GM19043 (cell line): ENCODE data around the gene CYP4F2.
"Not testable (repeated sequence)": the region's sequence is repeated elsewhere in the genome, so short reads cannot be mapped to it uniquely, and the experiment has no call there.

Experiments
- ATAC-seq: cut with Tn5 transposase; IDR thresholded peaks from one replicate; pipeline ENCODE4 v1.9.1; 2021; ENCODE audit warnings: low read depth; ENCODE audit not compliant: unreplicated experiment

CYP4F2 gene

DNA sequence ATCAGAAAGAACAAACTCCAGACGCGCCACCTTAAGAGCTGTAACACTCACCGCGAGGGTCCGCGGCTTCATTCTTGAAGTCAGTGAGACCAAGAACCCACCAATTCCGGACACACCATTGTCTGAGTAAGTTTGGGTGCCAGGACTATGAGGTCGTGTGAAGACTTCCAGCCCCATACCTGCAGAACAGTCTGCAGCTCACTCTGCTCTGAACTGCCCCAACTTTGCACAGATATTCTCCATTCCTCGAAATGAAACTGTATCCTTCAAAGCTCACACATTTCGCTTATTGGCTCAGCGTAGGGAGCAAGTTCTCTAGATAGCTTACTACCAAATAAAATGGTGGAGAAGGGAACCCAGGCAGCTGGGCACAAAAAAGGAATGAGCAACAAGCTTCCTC is 2.6 kb upstream of the CYP4F2 start:
- ATAC-seq, result no peak

DNA sequence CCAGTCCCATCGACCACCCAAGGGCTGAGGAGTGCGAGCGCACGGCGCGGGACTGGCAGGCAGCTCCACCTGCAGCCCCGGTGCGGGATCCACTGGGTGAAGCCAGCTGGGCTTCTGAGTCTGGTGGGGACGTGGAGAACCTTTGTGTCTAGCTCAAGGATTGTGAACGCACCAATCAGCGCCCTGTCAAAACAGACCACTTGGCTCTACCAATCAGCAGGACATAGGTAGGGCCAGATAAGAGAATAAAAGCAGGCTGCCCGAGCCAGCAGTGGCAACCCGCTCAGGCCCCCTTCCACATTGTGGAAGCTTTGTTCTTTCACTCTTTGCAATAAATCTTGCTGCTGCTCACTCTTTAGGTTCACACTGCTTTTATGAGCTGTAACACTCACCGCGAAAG is 2.2 kb upstream of the CYP4F2 start:
- not testable (repeated sequence) for ATAC-seq

DNA sequence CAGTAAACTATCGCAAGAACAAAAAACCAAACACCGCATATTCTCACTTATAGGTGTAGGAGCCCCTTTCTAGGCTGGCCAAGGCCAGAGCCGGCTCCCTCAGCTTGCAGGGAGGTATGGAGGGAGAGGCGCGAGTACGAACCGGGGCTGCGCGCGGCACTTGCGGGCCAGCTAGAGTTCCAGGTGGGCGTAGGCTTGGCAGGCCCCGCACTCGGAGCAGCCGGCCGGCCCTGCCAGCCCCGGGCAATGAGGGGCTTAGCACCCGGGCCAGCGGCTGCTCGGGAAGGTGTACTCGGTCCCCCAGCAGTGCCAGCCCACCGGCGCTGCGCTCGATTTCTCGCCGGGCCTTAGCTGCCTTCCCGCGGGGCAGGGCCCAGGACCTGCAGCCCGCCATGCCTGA is 1.7 kb upstream of the CYP4F2 start:
- ATAC-seq, result not testable (repeated sequence)

- no peak for ATAC-seq
Measured at GRCh38 chr19:15897026-15897737, 692 bp downstream of the CYP4F2 start.

- no peak for ATAC-seq
Measured at GRCh38 chr19:15895876-15896430, 1.9 kb downstream of the CYP4F2 start.

DNA sequence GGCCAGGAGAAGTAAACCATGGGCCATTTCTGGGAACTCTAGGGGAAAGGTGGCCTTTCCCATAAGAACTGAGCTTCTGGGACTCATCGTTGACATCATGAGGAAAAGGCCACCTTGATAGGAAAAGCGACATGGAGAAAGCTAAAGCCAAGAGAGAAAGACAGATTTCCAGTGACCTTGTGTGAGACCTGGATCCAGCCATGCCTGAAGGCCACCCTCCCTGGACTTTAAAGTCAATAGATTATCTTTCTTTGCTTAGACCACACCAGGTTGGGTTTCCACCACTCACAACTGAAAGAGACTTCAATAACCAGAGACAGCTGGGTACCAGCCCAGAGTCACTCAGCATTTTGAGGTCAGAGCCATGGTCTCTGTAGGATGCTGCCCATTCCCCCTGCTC is 3.5 kb downstream of the CYP4F2 start:
- no peak for ATAC-seq

DNA sequence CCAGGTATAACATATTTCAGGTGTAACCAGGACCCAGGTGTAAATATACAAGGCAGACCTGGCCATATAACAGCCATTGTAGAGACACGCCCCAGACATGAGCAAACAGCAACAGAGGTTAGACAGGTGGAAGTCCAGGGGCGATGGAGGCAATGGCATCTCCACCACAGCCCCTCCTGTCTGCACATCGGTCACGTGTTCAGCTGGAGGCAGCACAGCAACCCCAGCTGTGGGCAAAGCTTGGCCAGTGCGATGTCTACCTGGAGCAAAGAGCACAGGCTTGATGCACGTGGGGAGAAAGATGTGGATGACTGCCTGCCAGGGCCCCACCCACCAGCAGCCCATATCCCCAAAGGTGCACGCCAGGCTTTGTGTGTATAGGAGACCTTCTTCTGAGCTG is 4.4 kb downstream of the CYP4F2 start:
- no peak for ATAC-seq

DNA sequence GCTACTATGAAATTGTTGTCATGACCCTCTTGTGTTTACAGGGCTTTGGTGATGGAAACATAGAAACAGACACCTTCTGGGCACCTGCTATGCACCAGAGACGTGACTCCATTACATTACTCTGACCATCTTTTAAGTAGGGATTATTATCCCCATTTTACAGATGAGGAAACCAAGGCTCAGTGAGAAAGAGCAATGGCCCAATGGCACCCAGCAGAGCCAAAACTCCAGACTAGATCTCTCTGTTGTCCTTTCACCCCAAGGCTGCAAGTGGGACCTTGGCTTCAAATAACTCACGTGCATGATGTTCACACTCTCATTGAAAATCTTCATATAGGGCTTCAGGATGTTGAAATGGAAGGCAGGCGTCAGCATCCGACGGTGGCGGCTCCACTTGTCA is 5.9 kb downstream of the CYP4F2 start:
- no peak for ATAC-seq

GRCh38 chr19:15891434-15891833 is 6.4 kb downstream of the CYP4F2 start:
- no peak for ATAC-seq

DNA sequence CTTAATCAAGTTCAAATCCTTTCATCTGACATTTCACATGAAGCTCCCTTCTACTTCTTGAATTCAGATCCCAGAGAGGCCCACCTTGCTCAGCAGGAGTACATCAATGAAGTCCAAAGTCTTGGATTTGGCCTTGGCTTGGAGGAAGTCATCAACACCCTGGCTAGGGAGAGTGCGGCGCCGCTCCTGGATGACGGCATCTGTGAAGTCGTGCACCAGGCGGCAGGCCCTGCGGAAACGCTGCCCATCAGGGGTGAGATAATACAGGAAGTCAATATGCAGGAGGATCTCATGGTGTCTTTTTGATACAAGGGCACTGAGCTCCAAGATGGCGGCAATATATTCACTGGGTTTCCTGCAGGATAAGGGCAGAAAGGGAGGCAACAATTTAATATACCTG is 8.5 kb downstream of the CYP4F2 start:
- ATAC-seq, result not testable (repeated sequence)

DNA sequence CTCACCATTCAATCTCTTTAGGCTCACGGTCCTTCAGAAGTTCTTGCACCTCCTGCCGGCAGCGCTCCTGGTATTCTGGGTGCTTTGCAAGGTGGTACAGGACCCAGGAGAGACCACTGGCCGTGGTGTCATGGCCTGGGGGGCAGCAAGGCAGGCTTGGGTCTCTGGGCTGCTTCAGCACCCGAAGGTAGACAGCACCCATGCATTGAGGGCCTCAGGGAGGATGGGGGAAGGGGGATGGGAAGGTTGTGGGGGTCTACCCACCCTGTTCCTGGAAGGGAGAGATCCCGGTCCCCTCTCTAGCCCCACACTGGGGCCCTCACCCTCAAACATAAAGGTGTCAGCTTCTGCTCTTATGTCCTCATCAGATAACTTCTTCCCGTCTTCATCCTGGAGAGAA is 12.0 kb downstream of the CYP4F2 start:
- no peak for ATAC-seq

DNA sequence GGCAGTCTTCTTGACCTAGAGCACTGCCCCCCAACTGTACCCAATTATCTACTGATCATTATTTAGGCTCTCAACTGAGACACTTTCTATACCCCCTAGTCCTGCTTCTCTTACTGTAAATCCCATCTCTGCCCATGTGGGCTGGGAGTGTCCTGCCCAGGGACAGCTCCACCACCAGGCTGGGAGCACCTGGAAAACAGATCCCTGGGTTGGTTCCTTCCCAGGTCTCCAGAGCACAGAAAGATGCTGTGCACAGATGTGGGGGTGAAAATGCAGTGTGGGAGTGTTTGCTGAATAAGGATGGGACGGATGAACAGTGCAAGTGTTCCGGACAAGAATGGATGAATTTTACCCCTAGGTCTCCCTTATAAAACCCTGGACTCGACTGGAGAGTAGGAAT is 12.7 kb downstream of the CYP4F2 start:
- no peak for ATAC-seq

DNA sequence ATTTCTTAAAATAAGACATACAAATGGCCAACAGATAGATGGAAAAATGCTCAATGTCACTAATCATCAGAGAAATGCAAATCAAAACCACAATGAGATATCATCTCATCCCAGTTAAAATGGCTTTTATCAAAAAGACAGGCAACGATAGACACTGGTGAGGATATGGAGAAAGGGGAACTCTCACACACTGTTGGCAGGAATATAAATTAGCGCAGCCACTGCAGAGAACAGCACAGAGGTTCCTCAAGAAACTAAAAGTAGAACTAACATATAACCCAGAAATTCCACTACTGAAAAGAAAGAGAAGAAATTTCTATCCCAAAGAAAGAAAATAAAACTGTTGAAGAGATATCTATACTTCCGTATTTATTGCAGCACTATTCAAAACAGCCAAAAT is 14.5 kb downstream of the CYP4F2 start:
- ATAC-seq, result not testable (repeated sequence)

DNA sequence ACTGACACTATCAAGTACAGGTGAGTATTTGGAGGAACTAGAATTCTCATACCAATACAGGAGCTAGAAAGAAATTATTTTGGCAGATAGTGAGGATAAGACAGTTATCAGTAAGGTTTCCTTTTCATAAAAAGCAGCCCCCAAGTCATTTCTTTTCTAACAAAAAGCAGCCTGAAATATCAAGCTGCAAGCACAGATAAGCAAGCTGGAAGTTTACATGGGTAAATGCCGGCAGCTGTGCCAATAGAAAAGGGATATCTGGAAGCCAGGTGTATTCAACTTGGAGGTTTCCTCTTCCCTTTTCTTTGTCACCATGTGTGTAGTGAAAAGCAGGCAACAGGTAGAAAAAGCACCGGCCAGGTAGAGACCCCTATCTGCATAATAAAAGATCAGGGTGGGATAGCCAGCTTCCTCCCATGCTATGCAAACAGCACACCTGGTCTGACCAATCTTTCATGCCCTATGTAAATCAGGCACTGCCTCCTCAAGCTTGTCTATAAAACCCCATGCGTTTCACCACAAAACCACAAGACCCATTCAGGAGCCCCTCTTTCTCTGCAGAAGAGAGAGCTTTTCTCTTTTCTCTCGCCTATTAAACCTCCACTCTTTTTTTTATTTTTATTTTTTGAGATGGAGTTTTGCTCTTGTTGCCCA is 22.9 kb downstream of the CYP4F2 start:
- no peak for ATAC-seq

DNA sequence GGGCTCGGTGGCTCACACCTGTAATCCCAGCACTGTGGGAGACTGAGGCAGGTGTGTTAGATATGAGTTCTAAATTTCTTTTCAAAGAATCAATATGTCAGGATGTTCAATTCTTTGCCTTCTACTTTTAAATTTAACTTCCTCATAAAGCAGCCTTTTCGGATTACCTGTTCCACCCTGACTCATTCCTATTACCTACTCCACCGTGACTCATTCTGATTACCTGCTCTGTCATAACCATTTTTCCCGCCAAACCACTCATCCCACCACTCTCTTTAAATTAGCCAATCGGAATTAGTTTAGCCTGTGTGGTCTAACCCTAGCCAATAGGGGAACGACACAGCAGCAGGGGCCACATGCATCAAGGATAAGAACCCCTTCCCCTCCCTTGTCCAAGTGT is 24.1 kb downstream of the CYP4F2 start:
- ATAC-seq, result not testable (repeated sequence)

DNA sequence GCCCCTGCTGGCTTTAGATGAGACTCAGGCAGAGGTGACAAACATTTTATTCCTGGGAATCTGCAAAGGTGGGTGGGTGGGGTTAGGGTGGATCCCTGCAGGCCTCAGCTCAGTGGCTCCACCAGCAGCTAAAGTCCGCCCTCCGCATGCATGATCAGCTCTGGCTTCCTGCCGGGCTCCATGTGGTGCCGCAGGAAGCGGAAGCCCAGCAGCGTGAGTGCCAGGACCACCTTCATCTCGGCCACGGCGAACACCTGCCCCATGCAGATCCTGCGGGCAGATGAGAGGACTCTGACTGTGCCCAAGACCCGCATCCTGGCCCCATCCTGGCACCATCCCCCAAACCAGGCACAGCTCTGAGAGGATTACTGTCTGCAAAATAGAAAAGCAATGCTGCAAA is 26.3 kb downstream of the CYP4F2 start:
- ATAC-seq, result no peak

- ATAC-seq, result no peak
Measured at GRCh38 chr19:15869873-15870272, 28.0 kb downstream of the CYP4F2 start.

DNA sequence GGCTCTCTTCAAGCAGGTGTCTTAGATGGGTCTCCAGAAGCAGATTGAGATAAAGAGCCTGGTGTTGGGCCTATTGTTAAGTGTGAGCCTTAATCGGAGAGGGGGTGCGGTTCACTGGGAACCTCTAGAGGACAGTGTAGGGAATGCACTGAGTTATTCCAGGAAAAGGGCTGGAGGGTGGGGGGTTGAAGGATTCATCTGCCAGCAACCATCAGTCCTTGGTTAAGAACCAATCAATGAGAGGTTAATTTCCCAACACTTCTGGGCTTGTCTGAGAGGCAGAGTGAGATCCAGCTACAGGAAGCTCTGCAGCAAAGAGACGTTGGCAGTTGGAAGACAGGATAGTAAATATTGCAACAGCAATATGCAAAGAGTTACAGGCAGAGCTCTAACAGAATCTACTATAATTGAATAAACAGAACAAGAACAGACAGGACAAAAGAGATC is 28.7 kb downstream of the CYP4F2 start:
- ATAC-seq, result no peak

DNA sequence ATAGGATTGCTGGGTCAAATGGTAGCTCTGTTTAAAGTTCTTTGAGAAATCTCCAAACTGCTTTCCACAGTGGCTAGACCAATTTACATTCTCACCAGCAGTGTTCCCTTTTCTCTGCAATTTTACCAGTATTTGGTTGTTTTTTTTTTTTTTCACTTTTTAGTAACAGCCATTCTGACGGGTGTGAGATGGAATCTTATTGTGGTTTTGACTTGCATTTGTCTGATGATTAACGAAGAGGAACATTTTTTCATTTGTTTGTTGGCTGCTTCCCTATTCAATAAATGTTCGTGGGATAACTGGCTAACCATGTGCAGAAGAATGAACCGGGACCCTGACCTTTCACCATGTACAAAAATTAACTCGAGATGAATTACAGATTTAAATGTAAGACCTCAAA is 31.2 kb downstream of the CYP4F2 start:
- ATAC-seq, result no peak

DNA sequence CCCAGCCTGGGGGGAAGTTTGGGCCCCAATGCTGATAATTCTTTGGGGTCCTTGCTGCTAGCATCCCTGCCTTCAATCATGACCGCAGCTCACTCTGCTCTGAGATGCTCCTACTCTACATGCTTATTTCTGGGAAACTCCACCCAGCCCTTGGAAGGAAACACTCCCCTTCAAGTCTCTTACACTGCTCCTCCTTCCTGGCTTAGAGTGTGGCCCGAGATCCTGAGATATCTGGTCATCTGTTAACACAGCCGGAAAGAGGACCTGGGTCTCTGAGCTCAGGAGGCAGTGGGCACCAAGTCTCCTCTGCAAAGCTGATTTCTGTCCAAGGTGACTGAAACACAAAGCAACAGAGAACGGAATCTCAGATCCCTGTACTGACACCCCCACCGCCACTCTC is 33.0 kb downstream of the CYP4F2 start:
- ATAC-seq, result no peak

DNA sequence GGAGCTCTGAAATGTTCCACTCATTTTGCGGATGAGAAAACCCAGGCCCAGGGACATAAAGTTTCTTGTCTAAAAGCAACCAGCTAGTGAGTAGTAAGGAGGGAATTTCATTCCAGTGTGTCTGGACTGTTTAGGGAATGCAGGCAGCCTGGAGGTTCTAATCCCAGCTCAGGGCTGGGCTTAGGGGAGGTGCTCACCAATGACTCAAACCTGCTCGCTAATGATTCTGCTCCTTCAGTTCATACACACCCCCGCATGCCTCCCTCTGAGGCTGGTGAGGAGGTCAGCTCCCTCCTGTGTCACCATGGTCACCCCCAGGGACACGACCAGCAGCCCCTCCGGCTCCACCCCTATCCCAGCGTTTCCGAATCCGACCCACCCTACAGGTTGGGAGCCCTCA is 34.6 kb downstream of the CYP4F2 start:
- ATAC-seq, result no peak

DNA sequence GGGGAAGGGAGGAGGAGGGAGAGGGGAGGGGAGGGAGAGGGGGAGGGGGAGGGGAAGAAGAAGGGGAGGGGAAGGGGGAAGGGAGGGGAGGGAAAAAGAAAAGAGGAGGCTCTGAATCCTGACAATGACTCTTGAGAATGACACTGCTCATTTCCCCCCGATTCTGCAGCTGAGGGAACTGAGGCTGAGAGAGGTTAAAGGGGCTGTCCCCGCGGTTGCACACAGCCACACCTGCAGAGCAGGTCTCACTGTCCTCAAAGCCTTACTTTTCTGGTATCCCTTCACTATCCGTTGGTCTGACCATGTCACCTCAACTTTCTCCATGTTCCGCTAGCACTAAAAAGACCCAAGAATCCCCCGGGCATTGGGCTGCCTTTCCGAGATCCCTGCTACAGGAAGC is 35.4 kb downstream of the CYP4F2 start:
- no peak for ATAC-seq
